Endothelial cell of umbilical vein (primary cell): ENCODE data around the gene MLLT6. TPM values are rescaled to one million over a fixed set of nuclear protein-coding genes. Genes with fewer than 3 reads are reported as not detected.

Source experiments
- BruUV-seq: library from RNA; stranded (reverse); fragments of 400-500 nt; replicated peaks from 2 replicates; lab custom pipeline; 2021; lab: Mats Ljungman, UMichigan
- CTCF ChIA-PET: fragments of 300-600, 350-600 bp; sonication (Branson Sonifier 250); formaldehyde crosslinking; loops from one replicate; lab custom pipeline; 2021; ENCODE audit warnings: antibody characterized with exemption, inconsistent platforms; lab: Charles Lee
- POLR2A ChIA-PET: fragments of 300-600, 350-600 bp; sonication (Branson Sonifier 250); formaldehyde crosslinking; loops from one replicate; lab custom pipeline; 2021; ENCODE audit warnings: antibody characterized with exemption, inconsistent platforms; lab: Charles Lee
- DNase-seq: peaks from one replicate; pipeline ENCODE4 v3.0.0-alpha.2; 2011; ENCODE audit warnings: low read depth, low spot score
- FAIRE-seq: peaks from 2 replicates; lab custom pipeline; 2011; peaks lifted over from hg19 to GRCh38; lab: Jason Lieb, UNC
- H2AFZ ChIP-seq: 2 replicates; pipeline ENCODE4 v1.6.0; 2012; ENCODE audit warnings: low read depth, low read length, control low read depth, inconsistent platforms
- H3K27ac ChIP-seq: 2 replicates; pipeline ENCODE4 v1.5.1; 2011; ENCODE audit warnings: low read depth, mild to moderate bottlenecking, control low read depth, low read length, moderate library complexity; ENCODE audit not compliant: insufficient read depth
- H3K27me3 ChIP-seq, 2 experiments: 2 replicates each; pipeline versions ENCODE4 v1.6.0 to v1.6.1; 2011; ENCODE audit warnings: low read length in 2 of 2, mixed read lengths in 1 of 2; ENCODE audit not compliant: control insufficient read depth in 2 of 2, insufficient read depth in 2 of 2
- H3K36me3 ChIP-seq, 2 experiments: 2 replicates in 1 of 2; 3 replicates in 1 of 2; pipeline ENCODE4 v1.5.1; 2011; ENCODE audit warnings: low read length in 2 of 2, mild to moderate bottlenecking in 1 of 2, moderate library complexity in 1 of 2; ENCODE audit not compliant: control insufficient read depth in 2 of 2, insufficient read depth in 2 of 2; ENCODE audit errors: extremely low read depth in 1 of 2
- H3K4me1 ChIP-seq: 3 replicates; pipeline ENCODE4 v1.5.1; 2011; ENCODE audit warnings: mild to moderate bottlenecking, low read length; ENCODE audit not compliant: control insufficient read depth, insufficient read depth; ENCODE audit errors: extremely low read depth
- H3K4me2 ChIP-seq: 2 replicates; pipeline ENCODE4 v1.6.1; 2011; ENCODE audit warnings: low read length, control low read depth, mixed read lengths; ENCODE audit not compliant: insufficient read depth
- H3K4me3 ChIP-seq, 3 experiments: fragments of 200-600 bp in 1 of 3; sonication (generic), shearing (Covaris generic) in 1 of 3; replicated peaks in 1 of 3; 2 replicates each; pipeline ENCODE4 v1.5.1; 2011 to 2016; ENCODE audit warnings: control low read depth in 3 of 3, low read length in 3 of 3, mild to moderate bottlenecking in 2 of 3, inconsistent platforms in 1 of 3, low read depth in 1 of 3, moderate library complexity in 1 of 3; ENCODE audit not compliant: insufficient read depth in 1 of 3
- H3K79me2 ChIP-seq: 2 replicates; pipeline ENCODE4 v1.6.0; 2012; ENCODE audit warnings: low read length, inconsistent platforms; ENCODE audit not compliant: control insufficient read depth, insufficient read depth
- H3K9ac ChIP-seq: replicated peaks from 2 replicates; pipeline ENCODE3; 2011; ENCODE audit warnings: low read length, control low read depth; ENCODE audit not compliant: insufficient read depth; ENCODE audit errors: extremely low read depth
- H3K9me1 ChIP-seq: replicated peaks from 3 replicates; pipeline ENCODE4 v1.6.0; 2011; ENCODE audit warnings: mild to moderate bottlenecking, low read length; ENCODE audit not compliant: control insufficient read depth, insufficient read depth; ENCODE audit errors: extremely low read depth
- H3K9me3 ChIP-seq: replicated peaks from 2 replicates; pipeline ENCODE4 v1.5.1; 2012; ENCODE audit warnings: low read length, inconsistent platforms; ENCODE audit not compliant: control insufficient read depth, insufficient read depth
- H4K20me1 ChIP-seq: replicated peaks from 2 replicates; pipeline ENCODE3; 2011; ENCODE audit warnings: mild to moderate bottlenecking, low read length; ENCODE audit not compliant: control insufficient read depth, insufficient read depth; ENCODE audit errors: extremely low read depth
- CTCF ChIP-seq, 2 donors: IDR thresholded peaks; 1 replicate in 1 of 2; 2 replicates in 1 of 2; pipeline ENCODE4 v1.5.1; 2011; ENCODE audit warnings: low read length in 2 of 2, mild to moderate bottlenecking in 2 of 2, moderate library complexity in 2 of 2, control low read depth in 1 of 2, inconsistent platforms in 1 of 2, low read depth in 1 of 2; ENCODE audit not compliant: insufficient read depth in 1 of 2; ENCODE audit errors: extremely low read depth in 1 of 2
- EZH2 ChIP-seq: IDR thresholded peaks from 2 replicates; pipeline ENCODE4 v1.6.1; 2012; ENCODE audit warnings: borderline replicate concordance, low read depth, mild to moderate bottlenecking, moderate library complexity, low read length, inconsistent platforms; ENCODE audit not compliant: severe bottlenecking
- FOS ChIP-seq: IDR thresholded peaks from 2 replicates; pipeline ENCODE4 v1.6.1; 2011; ENCODE audit warnings: mild to moderate bottlenecking, low read length, moderate library complexity, borderline replicate concordance; ENCODE audit not compliant: insufficient read depth
- GATA2 ChIP-seq: IDR thresholded peaks from 2 replicates; pipeline ENCODE4 v1.7.0; 2011; ENCODE audit warnings: low read depth, mild to moderate bottlenecking, moderate library complexity, mixed read lengths, low read length; ENCODE audit not compliant: insufficient read length, insufficient read depth
- JUN ChIP-seq: IDR thresholded peaks from 2 replicates; pipeline ENCODE4 v1.6.1; 2011; ENCODE audit warnings: borderline replicate concordance, low read depth; ENCODE audit not compliant: insufficient read length, insufficient read depth
- MYC ChIP-seq: IDR thresholded peaks from one replicate; pipeline ENCODE4 v1.6.1; 2011; ENCODE audit warnings: mild to moderate bottlenecking, low read depth, low read length
- POLR2A ChIP-seq: IDR thresholded peaks from 2 replicates; pipeline ENCODE4 v1.6.1; 2012; ENCODE audit warnings: low read depth, mild to moderate bottlenecking, control low read depth, low read length
- POLR2AphosphoS5 ChIP-seq: IDR thresholded peaks from 2 replicates; pipeline ENCODE4 v1.6.1; 2012; ENCODE audit warnings: low read depth, mild to moderate bottlenecking, control low read depth, low read length, moderate library complexity; ENCODE audit not compliant: insufficient read depth
- dilution Hi-C: fragments of 300-500 bp; cut with MboI; formaldehyde crosslinking; loops from one replicate; pipeline ENCODE4 v1.15.0; 2019; ENCODE audit warnings: low sequenced_read_pairs; ENCODE audit not compliant: extremely low pct_ligation_motif_present
- intact Hi-C: fragments of 100-400 bp; cut with micrococcal nuclease; formaldehyde crosslinking; loops from one replicate; pipeline ENCODE4 v1.10.0; 2022
- microRNA-seq: library from miRNA; unstranded; fragments of <30 nt; microRNA quantifications from one replicate; pipeline ENCODE4 v1.2.0, GENCODE V29; 2021; ENCODE audit warnings: borderline number of aligned reads, borderline replicate concordance
- polyA plus RNA-seq, 4 experiments: library from polyadenylated mRNA; depleted of rRNA in 3 of 4; stranded (reverse) in 3 of 4; unstranded in 1 of 4; fragments of >200 nt; gene quantifications; 2 replicates each; pipeline versions ENCODE4 v1.2.1 to v1.2.3, GENCODE V29; 2011 to 2012; ENCODE audit warnings: missing spikeins in 1 of 4
- small RNA-seq: library from RNA; depleted of rRNA; stranded (forward); fragments of <200 nt; gene quantifications from one replicate; pipeline ENCODE3, GENCODE V24; 2012; ENCODE audit warnings: low replicate concordance, low read depth; ENCODE audit not compliant: insufficient read depth, insufficient read length
- total RNA-seq: library from RNA; stranded (reverse); gene quantifications from 2 replicates; pipeline ENCODE4 v1.2.3, GENCODE V29; 2021
- TF ChIP-seq, protein P1 (sequence below): IDR thresholded peaks from 2 replicates; pipeline ENCODE4 v1.6.1; 2011; ENCODE audit not compliant: insufficient read depth, insufficient read length

MLLT6 gene
- total and polyA plus RNA-seq, 2 donors (not counting 3 experiments of a cell fraction or from before 2014, with no cell fraction given): 32.1 to 85.4 TPM

DNA sequence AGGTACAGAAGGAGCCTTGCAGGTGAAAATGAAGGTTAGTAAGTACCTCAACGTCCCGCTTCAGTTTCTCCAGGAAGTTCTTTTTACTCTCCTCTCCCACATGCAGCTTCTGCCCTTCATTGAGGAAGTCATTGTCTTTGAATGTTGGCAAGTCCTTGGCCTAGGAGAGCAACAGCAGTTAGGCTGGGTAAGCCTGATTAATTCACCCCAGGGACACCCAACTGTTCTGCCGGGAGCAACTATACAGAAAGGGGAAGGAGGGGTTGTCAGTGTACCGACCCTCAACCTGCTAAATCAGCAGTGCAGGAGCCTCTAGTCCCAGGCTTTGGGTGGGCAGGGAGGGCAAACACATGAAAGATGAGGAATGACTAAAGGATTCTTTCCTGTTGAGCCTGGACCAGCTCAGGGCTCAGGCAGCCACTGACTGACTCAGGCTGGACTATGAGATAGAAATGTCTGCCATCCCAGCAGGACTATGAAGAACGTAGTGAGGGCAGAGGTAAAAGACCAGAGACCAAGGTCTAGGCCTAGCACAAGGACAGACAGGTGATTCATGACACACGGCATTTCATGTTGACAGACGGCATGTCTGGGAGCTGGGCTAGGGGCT lies 72.7 kb downstream of the MLLT6 start:
- intact Hi-C loops: no loop called here
- Histone ChIP-seq H3K79me2 (no peaks in the 10 kb centered on the region), H3K4me1 (no peaks in the 10 kb centered on the region), H3K27ac (no peak overlapping the region), H3K4me2 (no peak overlapping the region), H2AFZ (no peak overlapping the region), H3K9ac (no peak overlapping the region), H3K4me3 (no peak overlapping the region), H4K20me1 (no peaks in the 10 kb centered on the region), H3K36me3 (peaks cover 29 to 65% of the 10 kb centered on the region in 2 experiments), H3K9me1 (no peaks in the 10 kb centered on the region), H3K9me3 (no peaks in the 10 kb centered on the region), H3K27me3 (no peaks in the 10 kb centered on the region)
- FAIRE-seq (no peak), DNase-seq (no peak)
- TF ChIP-seq FOS (no peak), JUN (no peak), EZH2 (no peak), POLR2A (no peak), MYC (no peak), GATA2 (no peak), CTCF (IDR thresholded peaks at IDR 0.05; ENCODE audit: extremely low read depth in 1 of 2, insufficient read depth in 1 of 2, low read depth in 1 of 2, low read length in 2 of 2) (no peak), POLR2AphosphoS5 (no peak)
- TF ChIP-seq, protein P1, sequence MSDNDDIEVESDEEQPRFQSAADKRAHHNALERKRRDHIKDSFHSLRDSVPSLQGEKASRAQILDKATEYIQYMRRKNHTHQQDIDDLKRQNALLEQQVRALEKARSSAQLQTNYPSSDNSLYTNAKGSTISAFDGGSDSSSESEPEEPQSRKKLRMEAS: no peak
- no TSS peak for BruUV-seq
- ChIA-PET CTCF (interaction anchor here (0.6 to 1.2 kb wide), 2 partner anchors 9 to 14 kb away, joined by 3 read pairs; no protein-coding TSS in a partner anchor), POLR2A (no interaction called here)
- dilution Hi-C loops: no loop called here

Small RNA genes within 50 kb of the gene (microRNA-seq; reads per million reads assigned to microRNA genes)
- gene MIR4726: not detected
- not detected for gene MIR4734

Small RNA genes within 50 kb of the gene (small RNA-seq; reads per million reads assigned to genes)
- gene MIR4726 (not detected), gene MIR4734 (not detected), gene RNA5SP440 (not detected), gene RNU6-866P (not detected)

Other genes starting within 250 kb of the MLLT6 start
- gene SRCIN1, start 99.3 kb upstream of the MLLT6 start, total RNA-seq: 0.12 and 0.35 TPM in 2 replicates
- gene SRCIN1, start 99.3 kb upstream of the MLLT6 start, polyA plus RNA-seq: 0.15 and 0.37 TPM in 2 replicates
- gene EPOP, start 30.3 kb upstream of the MLLT6 start, total RNA-seq: 2.6 and 2.9 TPM in 2 replicates
- gene EPOP, start 30.3 kb upstream of the MLLT6 start, polyA plus RNA-seq: 0.43 and 0.54 TPM in 2 replicates
- 22.6 and 23.7 TPM in 2 replicates for gene CISD3, start 25.1 kb downstream of the MLLT6 start, total RNA-seq
- gene CISD3, start 25.1 kb downstream of the MLLT6 start, polyA plus RNA-seq: 8.7 and 11.1 TPM in 2 replicates
- 77.5 and 78.4 TPM in 2 replicates for gene PCGF2, start 43.1 kb downstream of the MLLT6 start, total RNA-seq
- 39.8 and 45.3 TPM in 2 replicates for gene PCGF2, start 43.1 kb downstream of the MLLT6 start, polyA plus RNA-seq
- 213 and 227 TPM in 2 replicates for gene PSMB3, start 47.5 kb downstream of the MLLT6 start, total RNA-seq
- 685 and 705 TPM in 2 replicates for gene PSMB3, start 47.5 kb downstream of the MLLT6 start, polyA plus RNA-seq
- 48.1 and 48.8 TPM in 2 replicates for gene PIP4K2B, start 94.3 kb downstream of the MLLT6 start, total RNA-seq
- 22.4 and 23.1 TPM in 2 replicates for gene PIP4K2B, start 94.3 kb downstream of the MLLT6 start, polyA plus RNA-seq
- gene CWC25, start 120.0 kb downstream of the MLLT6 start, total RNA-seq: 19.7 and 20.0 TPM in 2 replicates
- 12.4 and 13.8 TPM in 2 replicates for gene CWC25, start 120.0 kb downstream of the MLLT6 start, polyA plus RNA-seq
- 1,270 and 1,292 TPM in 2 replicates for gene RPL23, start 148.4 kb downstream of the MLLT6 start, total RNA-seq
- 1,232 and 1,847 TPM in 2 replicates for gene RPL23, start 148.4 kb downstream of the MLLT6 start, polyA plus RNA-seq
- 231 and 242 TPM in 2 replicates for gene LASP1, start 164.8 kb downstream of the MLLT6 start, total RNA-seq
- gene LASP1, start 164.8 kb downstream of the MLLT6 start, polyA plus RNA-seq: 214 and 247 TPM in 2 replicates